Measurements from ENCODE around the gene ELOVL5.

- TF ChIP-seq CTCF (conservative IDR thresholded peaks at IDR 0.05) (no peak), ZFX (IDR thresholded peaks at IDR 0.05) (no peak)
Measured at GRCh38 chr6:53240139-53240538, 108.6 kb downstream of the ELOVL5 start.

Measured in C4-2B (cell line).